GM12872 (cell line): Measurements from ENCODE around the gene RFPL1.

ENCODE experiments used
- TF ChIP-seq, protein P1 (sequence below): IDR thresholded peaks from 3 replicates; pipeline ENCODE4 v1.5.1; 2011; ENCODE audit warnings: low read depth, mild to moderate bottlenecking, low read length, moderate library complexity; ENCODE audit not compliant: insufficient read depth

The RFPL1 gene

DNA sequence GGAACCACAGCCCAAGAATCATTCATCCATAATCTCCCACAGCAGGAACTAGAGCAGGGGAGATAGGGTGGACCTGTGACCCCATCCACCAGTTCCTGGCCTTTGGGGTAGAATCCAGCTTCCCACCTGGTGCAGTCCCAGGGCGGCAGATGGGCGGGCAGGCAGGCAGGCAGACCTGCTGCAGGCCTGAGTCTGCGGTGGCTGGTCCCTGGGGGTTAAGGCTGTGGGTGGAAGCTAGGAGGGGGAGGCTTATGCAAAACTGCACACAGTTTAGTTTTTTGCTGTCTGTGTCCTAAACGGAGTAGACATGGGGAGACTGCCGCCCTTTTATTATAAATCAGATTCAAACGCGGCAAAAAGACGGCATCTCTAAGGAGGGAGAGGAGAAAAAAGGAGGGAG is 37.2 kb downstream of the RFPL1 start:
- TF ChIP-seq, protein P1, sequence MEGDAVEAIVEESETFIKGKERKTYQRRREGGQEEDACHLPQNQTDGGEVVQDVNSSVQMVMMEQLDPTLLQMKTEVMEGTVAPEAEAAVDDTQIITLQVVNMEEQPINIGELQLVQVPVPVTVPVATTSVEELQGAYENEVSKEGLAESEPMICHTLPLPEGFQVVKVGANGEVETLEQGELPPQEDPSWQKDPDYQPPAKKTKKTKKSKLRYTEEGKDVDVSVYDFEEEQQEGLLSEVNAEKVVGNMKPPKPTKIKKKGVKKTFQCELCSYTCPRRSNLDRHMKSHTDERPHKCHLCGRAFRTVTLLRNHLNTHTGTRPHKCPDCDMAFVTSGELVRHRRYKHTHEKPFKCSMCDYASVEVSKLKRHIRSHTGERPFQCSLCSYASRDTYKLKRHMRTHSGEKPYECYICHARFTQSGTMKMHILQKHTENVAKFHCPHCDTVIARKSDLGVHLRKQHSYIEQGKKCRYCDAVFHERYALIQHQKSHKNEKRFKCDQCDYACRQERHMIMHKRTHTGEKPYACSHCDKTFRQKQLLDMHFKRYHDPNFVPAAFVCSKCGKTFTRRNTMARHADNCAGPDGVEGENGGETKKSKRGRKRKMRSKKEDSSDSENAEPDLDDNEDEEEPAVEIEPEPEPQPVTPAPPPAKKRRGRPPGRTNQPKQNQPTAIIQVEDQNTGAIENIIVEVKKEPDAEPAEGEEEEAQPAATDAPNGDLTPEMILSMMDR = no peak

DNA sequence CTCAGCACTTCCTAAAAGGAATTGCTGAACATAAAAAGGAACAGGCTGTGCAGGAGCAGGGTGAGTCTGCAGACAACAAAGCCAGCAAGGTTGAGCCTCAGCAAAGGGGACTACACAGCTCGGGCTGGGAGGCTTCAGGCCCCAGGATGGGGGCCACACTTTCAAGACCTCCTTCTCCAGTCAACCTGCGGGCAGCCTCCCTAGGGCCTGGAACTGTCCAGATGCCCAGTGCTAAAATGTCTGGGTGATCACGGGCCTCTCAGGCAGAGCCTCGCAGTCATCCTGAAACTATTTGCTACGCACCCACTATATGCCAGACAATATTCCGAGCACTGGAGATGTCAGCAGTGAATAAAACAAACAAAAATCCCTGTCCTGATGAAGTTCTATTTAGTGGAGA is 37.7 kb downstream of the RFPL1 start:
- TF ChIP-seq, protein P1 = no peak

DNA sequence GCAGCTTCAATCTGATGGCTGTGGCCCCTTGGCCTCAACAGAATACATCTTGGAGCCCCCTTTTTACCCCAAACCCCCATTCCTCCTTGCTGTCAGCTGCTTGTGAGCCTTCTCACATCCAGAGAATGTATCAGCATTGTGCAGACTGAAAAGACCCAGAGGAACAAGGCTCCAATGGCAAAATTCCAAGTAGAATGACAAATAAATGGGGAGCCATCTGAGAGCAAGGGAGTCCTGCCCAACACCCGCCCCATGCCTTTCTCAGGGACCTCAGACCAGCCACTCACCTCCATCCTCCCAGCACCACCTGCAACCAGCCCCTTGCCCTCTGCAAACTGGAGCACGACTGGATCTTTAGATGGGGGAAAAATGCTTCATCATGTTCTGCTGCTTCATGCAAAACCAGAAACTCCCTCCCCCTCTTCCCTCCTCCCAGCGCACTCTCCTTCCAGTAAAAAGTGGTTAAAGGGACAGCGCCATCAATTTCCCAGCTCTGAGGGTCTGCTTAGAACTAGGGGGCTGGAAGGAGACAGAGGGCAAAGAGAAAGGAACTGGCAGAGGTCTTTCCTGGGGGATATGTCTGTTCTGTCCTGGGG is 39.4 kb downstream of the RFPL1 start:
- TF ChIP-seq, protein P1 = no peak

DNA sequence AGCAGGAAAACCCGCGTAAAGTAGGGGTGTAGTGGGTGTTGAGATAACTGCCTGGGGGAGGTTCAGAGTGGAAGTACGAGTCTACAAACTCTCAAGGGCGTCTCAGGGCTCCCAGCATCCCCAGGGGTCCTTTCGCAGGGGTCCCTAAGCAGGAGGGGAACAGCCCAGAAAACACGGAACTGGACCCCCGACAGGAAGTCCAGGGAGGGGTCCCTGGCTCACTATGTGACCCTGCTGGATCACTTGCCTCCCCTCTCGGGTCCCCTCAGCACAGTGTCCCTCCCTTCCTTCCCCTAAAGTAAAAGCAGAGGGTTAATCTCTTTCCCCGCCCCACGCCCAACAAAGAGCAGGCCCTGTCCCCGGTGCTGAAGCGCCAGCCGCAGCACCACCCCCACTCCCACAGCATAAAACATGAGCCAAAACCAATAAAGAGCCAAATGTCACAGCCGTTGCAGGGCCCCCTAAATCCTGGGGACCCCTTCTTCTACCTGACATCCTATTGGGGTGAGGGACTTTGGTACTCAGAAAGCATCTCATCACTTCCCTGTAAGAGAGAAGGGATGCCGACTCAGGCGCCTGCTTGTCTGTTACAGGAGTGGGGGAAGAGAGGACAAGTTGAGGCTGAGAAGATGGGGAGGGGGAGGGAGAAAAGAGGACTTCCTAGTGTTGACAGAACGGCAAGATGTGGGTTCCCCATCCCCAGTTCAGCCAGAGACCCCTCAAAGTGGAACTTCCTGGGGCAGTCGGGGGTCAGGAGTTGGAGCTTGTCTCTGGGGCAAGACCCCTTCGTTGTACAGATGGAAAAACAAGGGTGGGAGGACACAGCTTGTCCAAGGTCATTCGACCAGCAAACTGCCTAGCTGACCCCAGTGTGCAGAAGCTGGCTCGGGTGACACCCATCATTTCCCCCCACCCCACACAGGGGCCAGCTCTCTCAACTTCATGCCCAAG is 40.2 kb downstream of the RFPL1 start:
- TF ChIP-seq, protein P1 = no peak

DNA sequence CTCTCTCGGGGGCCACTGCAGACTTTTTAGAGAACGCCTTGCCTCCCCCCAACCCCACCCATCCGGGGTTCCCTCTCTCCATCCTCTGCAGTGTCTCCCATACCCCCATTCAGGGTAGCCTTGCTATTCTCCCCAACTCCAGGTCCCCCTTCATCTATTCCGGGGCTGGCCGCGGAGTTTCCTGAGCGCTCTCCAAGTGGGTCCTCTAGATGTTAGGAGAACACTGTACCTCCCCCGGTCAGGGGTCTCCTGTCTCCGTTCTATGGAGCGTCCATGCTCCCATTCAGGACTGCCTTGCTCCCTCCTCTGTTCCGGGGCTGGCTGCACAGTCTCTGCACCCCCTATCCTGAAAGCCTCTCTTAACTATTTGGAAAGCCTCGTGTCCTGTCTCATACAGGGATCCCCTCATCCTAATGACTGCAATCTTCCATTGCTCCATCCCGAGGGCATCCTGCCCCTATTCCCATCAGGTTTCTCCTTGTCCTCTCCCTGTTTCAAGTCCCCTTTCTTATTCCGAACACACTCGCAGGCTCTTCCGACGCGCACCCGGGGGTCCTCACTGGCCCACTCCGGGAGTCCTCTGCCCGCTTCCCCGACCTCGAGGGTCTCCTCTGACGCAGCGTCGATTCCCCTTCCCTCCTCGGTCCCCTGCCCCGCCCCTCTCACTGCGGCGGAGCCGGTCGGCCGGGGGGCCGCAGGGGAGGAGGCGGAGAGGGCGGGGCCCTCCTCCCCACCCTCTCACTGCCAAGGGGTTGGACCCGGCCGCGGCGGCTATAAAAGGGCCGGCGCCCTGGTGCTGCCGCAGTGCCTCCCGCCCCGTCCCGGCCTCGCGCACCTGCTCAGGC is 41.3 kb downstream of the RFPL1 start, which contains the start of gene NEFH:
Gene NEFH, plus strand, starts transcription at position 802 of the 845 bp plus-strand sequence. CDS start 45 bp downstream, outside the sequence.
- TF ChIP-seq, protein P1 = no peak

DNA sequence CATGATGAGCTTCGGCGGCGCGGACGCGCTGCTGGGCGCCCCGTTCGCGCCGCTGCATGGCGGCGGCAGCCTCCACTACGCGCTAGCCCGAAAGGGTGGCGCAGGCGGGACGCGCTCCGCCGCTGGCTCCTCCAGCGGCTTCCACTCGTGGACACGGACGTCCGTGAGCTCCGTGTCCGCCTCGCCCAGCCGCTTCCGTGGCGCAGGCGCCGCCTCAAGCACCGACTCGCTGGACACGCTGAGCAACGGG is 41.8 kb downstream of the RFPL1 start:
- TF ChIP-seq, protein P1 = no peak
